CD14-positive monocyte (primary cell): ENCODE data around the gene GPRC5B. TPM values are rescaled to one million over a fixed set of nuclear protein-coding genes. Genes with fewer than 3 reads are reported as not detected.

Source experiments
- DNase-seq, 3 donors: peaks; one replicate each; pipeline ENCODE4 v3.0.0-alpha.2; 2011 to 2022
- H2AFZ ChIP-seq: 2 replicates; pipeline ENCODE4 v1.6.0; 2012; ENCODE audit warnings: mild to moderate bottlenecking, low read depth, low read length, inconsistent platforms; ENCODE audit not compliant: insufficient read depth, poor library complexity, severe bottlenecking
- H3K27ac ChIP-seq, 2 donors: 1 replicate in 1 of 2; 2 replicates in 1 of 2; pipeline ENCODE4 v1.5.1; 2012 to 2013; ENCODE audit warnings: low read length in 2 of 2, control low read depth in 1 of 2, inconsistent platforms in 1 of 2, low read depth in 1 of 2, mild to moderate bottlenecking in 1 of 2
- H3K27me3 ChIP-seq, 2 donors: one replicate each; pipeline versions ENCODE4 v1.6.0 to v1.6.1; 2011 to 2013; ENCODE audit warnings: low read length in 2 of 2; ENCODE audit not compliant: control insufficient read depth in 2 of 2, insufficient read depth in 2 of 2
- H3K36me3 ChIP-seq, 2 donors: replicated peaks in 1 of 2; 1 replicate in 1 of 2; 2 replicates in 1 of 2; pipeline versions ENCODE4 v1.5.1 to v1.6.1; 2012 to 2013; ENCODE audit warnings: low read length in 2 of 2, control low read depth in 1 of 2, inconsistent platforms in 1 of 2, mild to moderate bottlenecking in 1 of 2; ENCODE audit not compliant: insufficient read depth in 2 of 2, control insufficient read depth in 1 of 2
- H3K4me1 ChIP-seq, 2 donors: 1 replicate in 1 of 2; 2 replicates in 1 of 2; pipeline versions ENCODE4 v1.5.1 to v1.6.1; 2012 to 2013; ENCODE audit warnings: low read length in 2 of 2, control low read depth in 1 of 2, inconsistent platforms in 1 of 2, mild to moderate bottlenecking in 1 of 2, moderate library complexity in 1 of 2; ENCODE audit not compliant: insufficient read depth in 2 of 2, control insufficient read depth in 1 of 2
- H3K4me2 ChIP-seq: replicated peaks from 2 replicates; pipeline ENCODE3; 2012; ENCODE audit warnings: low read length, moderate library complexity, mild to moderate bottlenecking; ENCODE audit not compliant: poor library complexity, severe bottlenecking; ENCODE audit errors: extremely low read depth
- H3K4me3 ChIP-seq, 3 experiments: fragments of 200-600 bp in 1 of 3; sonication (generic) in 1 of 3; replicated peaks in 1 of 3; 1 replicate in 2 of 3; 2 replicates in 1 of 3; pipeline ENCODE4 v1.5.1; 2011 to 2013; ENCODE audit warnings: low read length in 3 of 3, mild to moderate bottlenecking in 3 of 3, control low read depth in 2 of 3, low read depth in 2 of 3, inconsistent platforms in 1 of 3, moderate library complexity in 1 of 3
- H3K79me2 ChIP-seq: 2 replicates; pipeline ENCODE4 v1.6.0; 2012; ENCODE audit warnings: mild to moderate bottlenecking, control low read depth, inconsistent platforms, low read length, moderate library complexity; ENCODE audit not compliant: insufficient read depth
- H3K9ac ChIP-seq: 2 replicates; pipeline ENCODE4 v1.6.0; 2017; ENCODE audit warnings: low read length, mild to moderate bottlenecking; ENCODE audit not compliant: insufficient read depth, poor library complexity, severe bottlenecking
- H3K9me3 ChIP-seq, 2 donors: replicated peaks in 1 of 2; 1 replicate in 1 of 2; 2 replicates in 1 of 2; pipeline versions ENCODE4 v1.5.1 to v1.6.1; 2012 to 2013; ENCODE audit warnings: low read length in 2 of 2, control low read depth in 1 of 2; ENCODE audit not compliant: control insufficient read depth in 1 of 2, insufficient read depth in 1 of 2
- H4K20me1 ChIP-seq: 2 replicates; pipeline ENCODE4 v1.6.0; 2012; ENCODE audit warnings: mild to moderate bottlenecking, low read length, control low read depth, moderate library complexity; ENCODE audit not compliant: insufficient read depth
- H3K27ac Mint-ChIP-seq, 7 donors: one replicate each; pipeline ENCODE4 v1.8.0; 2020; ENCODE audit warnings: mild to moderate bottlenecking in 7 of 7, mixed read lengths in 7 of 7, moderate library complexity in 6 of 7, inconsistent platforms in 2 of 7
- H3K27me3 Mint-ChIP-seq, 3 donors: one replicate each; pipeline ENCODE4 v1.8.0; 2021 to 2022; ENCODE audit warnings: low read depth in 3 of 3, mild to moderate bottlenecking in 3 of 3, mixed read lengths in 3 of 3, moderate library complexity in 3 of 3, inconsistent platforms in 1 of 3
- H3K36me3 Mint-ChIP-seq, 2 donors: one replicate each; pipeline ENCODE4 v1.8.0; 2020; ENCODE audit warnings: mixed read lengths in 2 of 2, inconsistent platforms in 1 of 2, mild to moderate bottlenecking in 1 of 2
- H3K4me1 Mint-ChIP-seq: one replicate; pipeline ENCODE4 v1.8.0; 2020; ENCODE audit warnings: mild to moderate bottlenecking, mixed read lengths
- H3K4me3 Mint-ChIP-seq, 2 donors: one replicate each; pipeline ENCODE4 v1.8.0; 2020; ENCODE audit warnings: mild to moderate bottlenecking in 2 of 2, mixed read lengths in 2 of 2, moderate library complexity in 1 of 2
- H3K9me3 Mint-ChIP-seq, 7 donors: one replicate each; pipeline ENCODE4 v1.8.0; 2020 to 2022; ENCODE audit warnings: mixed read lengths in 7 of 7, mild to moderate bottlenecking in 6 of 7, moderate library complexity in 6 of 7, inconsistent platforms in 2 of 7
- CTCF ChIP-seq: fragments of 200-600 bp; IDR thresholded peaks from one replicate; pipeline ENCODE4 v1.8.0; 2022; ENCODE audit warnings: antibody characterized with exemption, mild to moderate bottlenecking
- WGBS: methylation state at CpG from one replicate; pipeline ENCODE4 v1.1.5; 2013; ENCODE audit warnings: missing lambda C conversion rate; ENCODE audit not compliant: insufficient coverage; 5-methylcytosine and 5-hydroxymethylcytosine counted together
- intact Hi-C, 2 donors: fragments of 100-400 bp; cut with micrococcal nuclease; formaldehyde crosslinking; loops; one replicate each; pipeline versions ENCODE4 v1.15.0 to v1.15.1; 2023
- polyA plus RNA-seq, 3 donors: library from polyadenylated mRNA; depleted of rRNA in 1 of 3; unstranded in 2 of 3; stranded (reverse) in 1 of 3; fragments of 300-500 nt in 2 of 3; fragments of >200 nt in 1 of 3; fragmentation: Illumina TruSeq in 2 of 3; gene quantifications; 1 replicate in 2 of 3; 2 replicates in 1 of 3; pipeline ENCODE4 v1.2.3, GENCODE V29; 2012 to 2021

The GPRC5B gene
- polyA plus RNA-seq, 3 donors: 0.06 to 0.24 TPM; not detected in 1

- H3K79me2 ChIP-seq: no peaks in the 10 kb centered on the region
- Mint-ChIP-seq H3K4me1 (no peaks in the 10 kb centered on the region), H3K4me3 (no peak overlapping the region), H3K36me3 (no peaks in the 10 kb centered on the region), H3K27ac (no peak overlapping the region), H3K27me3 (peaks cover 0 to 10% (median 7%) of the 10 kb centered on the region in 3 donors), H3K9me3 (peaks cover 0 to 2% (median 0%) of the 10 kb centered on the region in 7 donors)
- no peaks in the 10 kb centered on the region for H3K27me3 ChIP-seq
- H3K4me2 ChIP-seq: no peak overlapping the region
- no peak for DNase-seq
- H3K36me3 ChIP-seq: no peaks in the 10 kb centered on the region
- no peaks in the 10 kb centered on the region for H3K9me3 ChIP-seq
- no peak overlapping the region for H3K9ac ChIP-seq
- intact Hi-C loops: no loop called here
- no peak overlapping the region for H3K27ac ChIP-seq
- H2AFZ ChIP-seq: no peak overlapping the region
- H3K4me3 ChIP-seq: no peak overlapping the region
- H4K20me1 ChIP-seq: no peaks in the 10 kb centered on the region
- no peak for TF ChIP-seq CTCF
- no peaks in the 10 kb centered on the region for H3K4me1 ChIP-seq
- whole genome bisulfite sequencing: 84% methylated on average over 12 of the region's 12 CpGs
Measured at GRCh38 chr16:19929062-19929511, 44.4 kb upstream of the GPRC5B start.

- Mint-ChIP-seq H3K27me3 (peaks cover 0 to 10% (median 4%) of the 10 kb centered on the region in 3 donors), H3K36me3 (no peaks in the 10 kb centered on the region), H3K9me3 (peaks cover 0 to 3% (median 0%) of the 10 kb centered on the region in 7 donors), H3K4me3 (no peak overlapping the region), H3K4me1 (no peaks in the 10 kb centered on the region), H3K27ac (no peak overlapping the region)
- no peaks in the 10 kb centered on the region for H3K4me1 ChIP-seq
- H3K27ac ChIP-seq: no peak overlapping the region
- no peak for TF ChIP-seq CTCF
- H3K4me2 ChIP-seq: no peak overlapping the region
- H4K20me1 ChIP-seq: no peaks in the 10 kb centered on the region
- H3K79me2 ChIP-seq: no peaks in the 10 kb centered on the region
- no CpG with 5 or more reads among the region's 1 CpG for WGBS
- no peak overlapping the region for H3K9ac ChIP-seq
- no peak for DNase-seq
- no peak overlapping the region for H3K4me3 ChIP-seq
- H3K27me3 ChIP-seq: no peaks in the 10 kb centered on the region
- intact Hi-C loops: no loop called here
- no peaks in the 10 kb centered on the region for H3K9me3 ChIP-seq
- H3K36me3 ChIP-seq: no peaks in the 10 kb centered on the region
- H2AFZ ChIP-seq: no peak overlapping the region
Measured at GRCh38 chr16:19928432-19928831, 43.8 kb upstream of the GPRC5B start.
